H9 (cell line): ENCODE measurements around the gene FAM120A. TPM values are rescaled to one million over a fixed set of nuclear protein-coding genes. Genes with fewer than 3 reads are reported as not detected.
A peak's percentile ranks its signal among the peaks of the same experiment; 100 is the strongest.

Experiments
- DNase-seq: peaks from one replicate; pipeline ENCODE4 v3.0.0-alpha.2; 2017
- H2AFZ ChIP-seq: one replicate; pipeline ENCODE4 v1.6.1; 2013; ENCODE audit warnings: mild to moderate bottlenecking, low read length, control low read depth, moderate library complexity
- H2AK5ac ChIP-seq: 2 replicates; pipeline ENCODE4 v1.6.1; 2013; ENCODE audit warnings: low read length, control low read depth, mixed read lengths; ENCODE audit not compliant: insufficient read length
- H2BK120ac ChIP-seq: one replicate; pipeline ENCODE4 v1.6.1; 2013; ENCODE audit warnings: low read depth, mild to moderate bottlenecking, low read length, control low read depth, inconsistent platforms; ENCODE audit not compliant: poor library complexity, severe bottlenecking
- H2BK12ac ChIP-seq: 2 replicates; pipeline ENCODE4 v1.6.1; 2013; ENCODE audit warnings: low read length, control low read depth, mixed read lengths, low read depth; ENCODE audit not compliant: insufficient read length
- H2BK15ac ChIP-seq: 2 replicates; pipeline ENCODE4 v1.6.1; 2013; ENCODE audit warnings: low read depth, low read length, control low read depth
- H2BK20ac ChIP-seq: one replicate; pipeline ENCODE4 v1.6.1; 2013; ENCODE audit warnings: low read depth, mild to moderate bottlenecking, low read length, control low read depth, inconsistent platforms; ENCODE audit not compliant: poor library complexity, severe bottlenecking
- H2BK5ac ChIP-seq: 2 replicates; pipeline ENCODE4 v1.6.1; 2013; ENCODE audit warnings: low read length, control low read depth, mixed read lengths; ENCODE audit not compliant: insufficient read length
- H3K14ac ChIP-seq: 2 replicates; pipeline ENCODE4 v1.6.1; 2013; ENCODE audit warnings: low read length, control low read depth; ENCODE audit not compliant: insufficient read depth
- H3K18ac ChIP-seq: 2 replicates; pipeline ENCODE4 v1.6.1; 2013; ENCODE audit warnings: low read depth, mild to moderate bottlenecking, mixed read lengths, low read length, control low read depth; ENCODE audit not compliant: insufficient read length
- H3K23ac ChIP-seq: 2 replicates; pipeline ENCODE4 v1.6.1; 2013; ENCODE audit warnings: low read length, control low read depth, mixed read lengths, low read depth; ENCODE audit not compliant: insufficient read length
- H3K23me2 ChIP-seq: 2 replicates; pipeline ENCODE4 v1.6.1; 2013; ENCODE audit warnings: low read depth, mild to moderate bottlenecking, mixed read lengths, low read length, control low read depth; ENCODE audit not compliant: insufficient read length, poor library complexity, severe bottlenecking
- H3K27ac ChIP-seq: 2 replicates; pipeline ENCODE4 v1.5.1; 2013; ENCODE audit warnings: low read length, control low read depth, mixed read lengths, low read depth; ENCODE audit not compliant: insufficient read length
- H3K27me3 ChIP-seq: 2 replicates; pipeline ENCODE4 v1.6.1; 2013; ENCODE audit warnings: low read length, control low read depth, inconsistent platforms; ENCODE audit not compliant: insufficient read depth
- H3K4ac ChIP-seq: 2 replicates; pipeline ENCODE4 v1.6.1; 2013; ENCODE audit warnings: low read depth, mild to moderate bottlenecking, control low read depth, inconsistent platforms, low read length, moderate library complexity
- H3K4me1 ChIP-seq: 2 replicates; pipeline ENCODE4 v1.6.1; 2013; ENCODE audit warnings: low read length, control low read depth, inconsistent platforms; ENCODE audit not compliant: insufficient read depth
- H3K4me2 ChIP-seq: 2 replicates; pipeline ENCODE4 v1.6.1; 2013; ENCODE audit warnings: low read length, control low read depth, mixed read lengths; ENCODE audit not compliant: insufficient read length, insufficient read depth
- H3K56ac ChIP-seq: 2 replicates; pipeline ENCODE4 v1.6.1; 2013; ENCODE audit warnings: low read depth, mild to moderate bottlenecking, mixed read lengths, low read length, control low read depth; ENCODE audit not compliant: insufficient read length
- H3K79me1 ChIP-seq: 2 replicates; pipeline ENCODE4 v1.6.1; 2013; ENCODE audit warnings: low read depth, mild to moderate bottlenecking, moderate library complexity, low read length, control low read depth, inconsistent platforms; ENCODE audit not compliant: insufficient read depth, poor library complexity, severe bottlenecking
- H3K79me2 ChIP-seq: 2 replicates; pipeline ENCODE4 v1.6.1; 2013; ENCODE audit warnings: low read length, control low read depth, inconsistent platforms; ENCODE audit not compliant: insufficient read depth
- H3K9ac ChIP-seq: 2 replicates; pipeline ENCODE4 v1.6.1; 2013; ENCODE audit warnings: low read length, control low read depth, mixed read lengths; ENCODE audit not compliant: insufficient read length; ENCODE audit errors: extremely low read depth
- H3K9me3 ChIP-seq: one replicate; pipeline ENCODE4 v1.6.1; 2013; ENCODE audit warnings: low read depth, low read length, inconsistent platforms; ENCODE audit not compliant: control insufficient read depth
- H3T11ph ChIP-seq: one replicate; pipeline ENCODE4 v1.6.1; 2013; ENCODE audit warnings: mild to moderate bottlenecking, low read length, control low read depth, inconsistent platforms
- H4K20me1 ChIP-seq: one replicate; pipeline ENCODE4 v1.6.1; 2013; ENCODE audit not compliant: control insufficient read depth, insufficient read length, insufficient read depth
- H4K5ac ChIP-seq: 2 replicates; pipeline ENCODE4 v1.6.1; 2013; ENCODE audit warnings: low read depth, mild to moderate bottlenecking, mixed read lengths, low read length, control low read depth; ENCODE audit not compliant: insufficient read length
- H4K8ac ChIP-seq: replicated peaks from 2 replicates; pipeline ENCODE4 v1.6.1; 2013; ENCODE audit warnings: low read length, control low read depth, mixed read lengths, low read depth; ENCODE audit not compliant: insufficient read length
- H4K91ac ChIP-seq: 2 replicates; pipeline ENCODE4 v1.6.1; 2013; ENCODE audit warnings: low read depth, mild to moderate bottlenecking, moderate library complexity, mixed read lengths, low read length, control low read depth; ENCODE audit not compliant: insufficient read length
- H3K27ac Mint-ChIP-seq, 3 experiments: 2 replicates in 2 of 3; 3 replicates in 1 of 3; pipeline ENCODE4 v1.8.0; 2020 to 2021; ENCODE audit warnings: mixed read lengths in 3 of 3, mild to moderate bottlenecking in 1 of 3, moderate library complexity in 1 of 3
- H3K27me3 Mint-ChIP-seq: 2 replicates; pipeline ENCODE4 v1.8.0; 2021; ENCODE audit warnings: low read depth, mild to moderate bottlenecking, moderate library complexity, mixed read lengths
- H3K36me3 Mint-ChIP-seq, 3 experiments: 2 replicates in 2 of 3; 3 replicates in 1 of 3; pipeline ENCODE4 v1.8.0; 2020 to 2021; ENCODE audit warnings: low read depth in 3 of 3, mixed read lengths in 3 of 3; ENCODE audit not compliant: insufficient read depth in 1 of 3
- H3K4me1 Mint-ChIP-seq, 2 experiments: 2 replicates each; pipeline ENCODE4 v1.8.0; 2020; ENCODE audit warnings: mixed read lengths in 2 of 2
- H3K4me3 Mint-ChIP-seq, 2 experiments: 2 replicates in 1 of 2; 3 replicates in 1 of 2; pipeline ENCODE4 v1.8.0; 2020 to 2021; ENCODE audit warnings: mild to moderate bottlenecking in 2 of 2, mixed read lengths in 2 of 2, moderate library complexity in 1 of 2
- H3K9me3 Mint-ChIP-seq, 2 experiments: 2 replicates in 1 of 2; 3 replicates in 1 of 2; pipeline ENCODE4 v1.8.0; 2020; ENCODE audit warnings: mild to moderate bottlenecking in 2 of 2, mixed read lengths in 2 of 2, moderate library complexity in 1 of 2
- CTCF ChIP-seq: fragments of 200-600 bp; sonication (generic); conservative IDR thresholded peaks from 3 replicates; pipeline ENCODE4 v1.8.0; 2021; ENCODE audit warnings: antibody characterized with exemption, mild to moderate bottlenecking
- WGBS: extraction: QIAGEN DNeasy Blood & Tissue Kit; methylation state at CpG from one replicate; pipeline ENCODE4 v1.1.7; 2013; ENCODE audit warnings: missing lambda C conversion rate, low lambda C conversion rate, mixed read lengths; ENCODE audit not compliant: insufficient read length; ENCODE audit errors: extremely low coverage; 5-methylcytosine and 5-hydroxymethylcytosine counted together
- total RNA-seq: library from RNA; stranded (reverse); gene quantifications from 2 replicates; pipeline ENCODE4 v1.2.1, GENCODE V29; 2021

The FAM120A gene
- total RNA-seq, 1 experiment from 2014 or later: 57.7 TPM

- Histone ChIP-seq H3K9me3 (no peaks in the 10 kb centered on the region), H3K27me3 (no peaks in the 10 kb centered on the region), H3K14ac (no peak overlapping the region), H2BK15ac (no peak overlapping the region), H3K9ac (no peak overlapping the region), H3K23me2 (no peaks in the 10 kb centered on the region), H2BK5ac (no peak overlapping the region), H4K20me1 (no peaks in the 10 kb centered on the region), H3K27ac (no peak overlapping the region), H3K79me2 (no peaks in the 10 kb centered on the region), H3K23ac (no peak overlapping the region), H3T11ph (no peak overlapping the region), H3K56ac (no peak overlapping the region), H2BK120ac (no peak overlapping the region), H2BK12ac (no peak overlapping the region), H2AK5ac (no peak overlapping the region), H4K5ac (no peak overlapping the region), H4K8ac (no peak overlapping the region), H2BK20ac (no peak overlapping the region), H3K18ac (no peak overlapping the region), H3K4me1 (no peaks in the 10 kb centered on the region), H3K4me2 (no peak overlapping the region), H4K91ac (no peak overlapping the region), H2AFZ (no peak overlapping the region), H3K4ac (no peak overlapping the region), H3K79me1 (no peaks in the 10 kb centered on the region)
- Mint-ChIP-seq H3K27me3 (no peaks in the 10 kb centered on the region), H3K9me3 (no peaks in the 10 kb centered on the region), H3K36me3 (peaks cover 20 to 61% (median 34%) of the 10 kb centered on the region in 3 experiments; a peak in 6 of 7 replicates), H3K27ac (peak overlapping the region in 1 of 3 experiments; percentile 47; a peak in 2 of 7 replicates), H3K4me1 (peaks cover 4 to 8% of the 10 kb centered on the region in 2 experiments), H3K4me3 (no peak overlapping the region)
- TF ChIP-seq CTCF: no peak
- no peak for DNase-seq
- WGBS: no CpG with 5 or more reads among the region's 11 CpGs
These were observed 94.9 kb downstream of the FAM120A start for GRCh38 chr9:93546356-93546755.
